ENCODE data around the gene ZNF263.
A peak's percentile ranks its signal among the peaks of the same experiment; 100 is the strongest.
"Not testable (repeated sequence)": the region's sequence is repeated elsewhere in the genome, so short reads cannot be mapped to it uniquely, and the experiment has no call there.

ZNF263 gene

GRCh38 chr16:3268294-3268693 lies 15.0 kb upstream of the ZNF263 start:
- no peak for DNase-seq (ENCODE audit: low read depth)

DNA sequence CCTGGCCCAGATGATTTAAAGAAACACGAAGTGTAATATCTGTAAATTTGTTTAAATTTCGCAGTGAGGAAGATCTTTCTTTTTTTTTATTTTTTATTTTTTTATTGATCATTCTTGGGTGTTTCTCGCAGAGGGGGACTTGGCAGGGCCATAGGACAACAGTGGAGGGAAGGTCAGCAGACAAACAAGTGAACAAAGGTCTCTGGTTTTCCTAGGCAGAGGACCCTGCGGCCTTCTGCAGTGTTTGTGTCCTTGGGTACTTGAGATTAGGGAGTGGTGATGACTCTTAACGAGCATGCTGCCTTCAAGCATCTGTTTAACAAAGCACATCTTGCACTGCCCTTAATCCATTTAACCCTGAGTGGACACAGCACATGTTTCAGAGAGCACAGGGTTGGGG lies 12.6 kb upstream of the ZNF263 start:
- not testable (repeated sequence) for DNase-seq (ENCODE audit: low read depth)

DNA sequence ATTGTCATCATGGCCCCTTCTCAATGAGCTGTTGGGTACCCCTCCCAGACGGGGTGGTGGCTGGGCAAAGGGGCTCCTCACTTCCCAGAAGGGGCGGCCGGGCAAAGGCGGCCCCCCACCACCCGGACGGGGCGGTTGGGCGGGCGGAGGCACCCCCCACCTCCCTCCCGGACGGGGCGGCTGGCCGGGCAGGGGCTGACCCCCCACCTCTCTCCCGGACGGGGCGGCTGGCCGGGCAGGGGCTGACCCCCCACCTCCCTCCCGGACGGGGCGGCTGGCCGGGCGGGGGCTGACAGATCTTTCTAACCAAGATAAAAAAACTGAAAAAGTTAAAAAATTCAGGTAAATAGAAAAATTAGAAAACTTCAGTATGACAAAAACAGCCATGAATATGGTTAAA lies 12.0 kb upstream of the ZNF263 start:
- not testable (repeated sequence) for DNase-seq (ENCODE audit: low read depth)

GRCh38 chr16:3274490-3274889 lies 8.8 kb upstream of the ZNF263 start:
- DNase-seq (ENCODE audit: low read depth), result no peak

- no peak for DNase-seq (ENCODE audit: low read depth)
Measured at GRCh38 chr16:3274947-3275346, 8.3 kb upstream of the ZNF263 start.

- DNase-seq (ENCODE audit: low read depth), result no peak
Measured at GRCh38 chr16:3276679-3277078, 6.6 kb upstream of the ZNF263 start.

DNA sequence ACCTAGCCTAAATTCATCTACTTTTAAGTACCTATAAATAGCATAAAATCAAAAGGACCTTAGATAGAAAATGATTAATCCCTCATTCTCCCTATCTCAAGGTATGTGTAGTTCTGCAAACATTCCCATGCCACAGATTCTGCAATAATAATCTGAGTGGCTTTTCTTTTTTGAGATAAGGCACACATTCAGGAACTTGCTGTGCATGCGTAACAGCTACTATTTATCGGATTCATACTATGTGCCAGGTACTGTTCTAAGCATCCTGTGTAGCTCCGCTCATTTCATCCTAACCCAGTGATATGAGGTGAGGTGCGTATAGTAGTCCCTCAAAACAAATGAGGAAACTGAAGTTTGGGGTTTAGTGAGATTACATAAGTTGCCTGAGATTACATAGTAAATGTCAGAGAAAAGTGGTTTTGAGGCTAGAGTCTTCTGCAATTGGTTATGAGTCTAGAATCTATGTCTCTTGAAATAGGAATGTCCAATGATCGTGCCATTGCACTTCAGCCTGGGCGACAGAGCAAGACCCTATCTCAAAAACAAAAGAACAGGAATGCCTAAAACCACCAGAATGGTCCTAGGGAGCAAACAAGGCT lies 2.0 kb upstream of the ZNF263 start:
- no peak for DNase-seq (ENCODE audit: low read depth)

DNA sequence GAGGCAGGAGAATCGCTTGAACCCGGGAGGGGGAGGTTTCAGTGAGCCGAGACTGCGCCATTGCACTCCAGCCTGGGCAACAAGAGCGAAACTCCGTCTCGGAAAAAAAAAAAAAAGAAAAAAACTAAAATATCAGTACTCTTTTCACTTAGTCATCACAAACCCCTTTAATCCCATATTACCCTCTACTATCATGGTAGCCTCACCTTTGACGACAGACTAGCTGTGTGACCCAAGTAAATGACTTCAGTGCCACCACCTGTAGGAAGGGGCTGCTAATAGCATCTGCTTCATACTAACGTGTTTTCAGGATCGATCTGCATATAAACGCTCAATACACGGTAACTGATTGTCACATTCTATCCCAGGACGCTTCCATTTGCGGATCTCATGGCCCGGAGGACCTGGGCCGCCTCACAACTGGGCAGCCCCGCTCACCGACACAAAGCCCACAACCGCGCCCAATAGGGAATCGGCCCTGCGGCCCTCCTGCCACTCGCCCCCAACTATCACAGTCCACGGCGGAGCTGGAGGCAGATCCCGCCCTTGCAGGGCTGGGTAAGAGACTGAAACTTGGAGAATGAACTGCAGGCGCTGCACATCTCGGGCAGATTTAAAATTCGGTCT lies 1.1 kb upstream of the ZNF263 start:
- DNase-seq (ENCODE audit: low read depth), result no peak

DNA sequence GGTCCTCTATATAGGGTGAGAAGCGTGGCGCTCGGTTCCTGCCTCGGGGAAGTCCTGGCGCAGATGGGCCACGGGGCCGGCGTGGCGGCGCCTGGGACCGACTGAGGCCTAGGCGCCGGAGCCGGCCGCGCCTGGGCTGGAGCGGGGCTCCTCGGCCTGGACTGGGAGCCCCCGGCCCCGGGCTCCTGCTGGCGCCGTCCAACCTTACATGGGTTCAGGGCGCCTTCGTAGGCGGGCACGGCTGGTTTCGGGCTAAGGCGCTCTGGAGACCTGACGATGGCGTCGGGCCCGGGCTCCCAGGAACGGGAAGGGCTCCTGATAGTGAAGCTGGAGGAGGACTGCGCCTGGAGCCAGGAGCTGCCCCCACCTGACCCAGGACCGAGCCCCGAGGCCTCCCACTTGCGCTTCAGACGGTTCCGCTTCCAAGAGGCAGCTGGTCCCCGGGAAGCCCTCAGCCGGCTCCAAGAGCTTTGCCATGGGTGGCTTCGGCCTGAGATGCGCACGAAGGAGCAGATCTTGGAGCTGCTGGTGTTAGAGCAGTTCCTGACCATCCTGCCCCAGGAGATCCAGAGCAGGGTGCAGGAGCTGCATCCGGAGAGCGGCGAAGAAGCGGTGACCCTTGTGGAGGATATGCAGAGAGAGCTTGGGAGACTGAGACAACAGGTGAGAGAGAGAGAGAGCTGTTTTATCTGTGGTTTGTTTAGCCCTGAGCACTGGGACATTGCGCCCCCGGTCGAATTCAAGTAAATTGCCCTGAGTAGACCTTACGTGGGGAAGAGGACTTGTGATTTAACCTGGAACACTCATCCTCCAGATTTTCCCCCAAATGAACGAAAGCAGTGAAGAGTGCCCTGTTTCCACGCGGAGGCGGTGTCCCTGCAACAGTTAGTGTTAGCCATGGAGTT lies 504 bp downstream of the ZNF263 start:
- DNase-seq (ENCODE audit: low read depth), result no peak

DNA sequence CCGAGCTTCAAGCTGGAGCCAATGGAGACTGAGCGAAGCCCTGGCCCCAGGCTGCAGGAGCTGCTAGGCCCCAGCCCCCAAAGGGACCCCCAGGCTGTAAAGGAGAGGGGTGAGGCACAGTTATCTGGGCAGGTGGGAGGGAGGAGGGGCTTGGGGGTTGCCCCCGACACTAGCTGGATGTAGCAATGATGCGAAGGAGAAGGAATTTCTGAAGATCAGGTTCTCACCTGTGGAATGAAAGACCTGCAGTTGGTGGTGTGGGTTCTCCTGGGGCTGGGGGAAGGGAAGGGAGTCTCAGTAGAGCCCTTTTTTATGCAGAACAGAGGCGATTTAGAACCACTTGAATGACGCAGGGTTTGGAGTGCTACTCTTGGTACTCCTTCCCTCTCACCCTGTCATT lies 1.8 kb downstream of the ZNF263 start:
- no peak for DNase-seq (ENCODE audit: low read depth)

- no peak for DNase-seq (ENCODE audit: low read depth)
Measured at GRCh38 chr16:3289998-3290673, 6.8 kb downstream of the ZNF263 start.

DNA sequence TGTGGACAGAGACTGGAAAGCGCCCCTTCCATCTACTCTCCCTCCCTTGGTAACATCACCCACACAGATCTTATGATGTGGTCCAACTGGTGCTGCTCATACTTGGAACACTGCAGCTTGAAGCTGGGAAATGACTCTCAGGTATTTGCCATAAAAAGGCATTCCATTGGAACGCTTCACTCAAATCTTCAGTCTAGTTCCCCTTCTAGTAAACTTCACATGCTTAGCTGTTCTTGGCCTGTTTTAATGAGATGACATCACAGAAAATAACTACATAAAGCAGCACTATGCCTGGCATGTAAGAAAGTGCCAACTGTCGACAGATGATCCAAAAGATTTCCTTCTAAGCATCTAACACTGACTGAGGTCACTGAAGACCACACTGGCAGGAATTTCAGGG lies 9.3 kb downstream of the ZNF263 start:
- no peak for DNase-seq (ENCODE audit: low read depth)

- DNase-seq (ENCODE audit: low read depth), result no peak
Measured at GRCh38 chr16:3295209-3295608, 11.9 kb downstream of the ZNF263 start.

GRCh38 chr16:3295783-3296182 lies 12.5 kb downstream of the ZNF263 start:
- DNase-seq (ENCODE audit: low read depth), result no peak

DNA sequence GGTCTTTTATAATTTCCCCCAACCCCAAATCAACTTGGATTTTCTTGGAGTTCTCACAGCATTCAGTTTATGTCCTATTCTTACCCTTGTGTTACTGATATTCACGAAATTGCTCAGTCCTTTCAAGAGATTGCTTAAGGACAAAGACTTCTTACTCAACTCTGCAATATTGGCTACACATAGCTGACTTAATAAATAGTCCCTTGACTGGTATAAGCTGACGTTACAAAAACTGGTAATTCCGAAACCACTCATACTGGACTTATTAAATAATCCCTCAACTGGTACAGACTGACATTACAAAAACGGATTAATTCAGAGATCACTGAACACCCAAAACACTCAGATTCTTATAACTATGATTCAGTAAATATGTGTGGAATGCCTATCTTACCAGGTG lies 21.1 kb downstream of the ZNF263 start:
- DNase-seq (ENCODE audit: low read depth), result no peak

GRCh38 chr16:3305109-3306068 lies 22.1 kb downstream of the ZNF263 start, which contains the start of the genes TIGD7 and ZNF75A:
TSS of gene TIGD7 (minus strand) at chr16:3305430. CDS start at chr16:3300614, 4,816 bp downstream.
TSS of gene ZNF75A (plus strand) at chr16:3305497. CDS start at chr16:3308429, 2,932 bp downstream.
- DNase-seq (ENCODE audit: low read depth), result peak; percentile 79

- no peak for DNase-seq (ENCODE audit: low read depth)
Measured at GRCh38 chr16:3306078-3306477, 22.8 kb downstream of the ZNF263 start.

DNA sequence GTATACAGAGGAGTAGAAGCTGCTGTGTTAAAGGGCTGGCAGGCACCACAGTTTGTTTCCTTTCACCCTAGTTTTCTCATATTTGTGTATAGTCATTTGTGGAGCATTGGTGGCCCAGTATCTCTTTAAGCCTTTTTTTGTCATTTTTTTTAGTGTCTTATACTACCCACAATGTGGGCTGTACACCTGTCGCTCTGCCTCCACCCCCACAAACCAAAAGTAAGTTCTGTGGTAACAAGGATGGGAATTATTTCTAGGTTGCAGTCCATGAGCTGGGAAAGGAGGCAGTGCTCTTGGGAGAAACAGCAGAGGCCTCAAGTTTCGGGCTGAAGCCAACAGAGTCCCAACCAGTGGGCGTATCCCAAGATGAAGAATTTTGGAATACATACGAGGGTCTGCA lies 28.2 kb downstream of the ZNF263 start:
- no peak for DNase-seq (ENCODE audit: low read depth)

DNA sequence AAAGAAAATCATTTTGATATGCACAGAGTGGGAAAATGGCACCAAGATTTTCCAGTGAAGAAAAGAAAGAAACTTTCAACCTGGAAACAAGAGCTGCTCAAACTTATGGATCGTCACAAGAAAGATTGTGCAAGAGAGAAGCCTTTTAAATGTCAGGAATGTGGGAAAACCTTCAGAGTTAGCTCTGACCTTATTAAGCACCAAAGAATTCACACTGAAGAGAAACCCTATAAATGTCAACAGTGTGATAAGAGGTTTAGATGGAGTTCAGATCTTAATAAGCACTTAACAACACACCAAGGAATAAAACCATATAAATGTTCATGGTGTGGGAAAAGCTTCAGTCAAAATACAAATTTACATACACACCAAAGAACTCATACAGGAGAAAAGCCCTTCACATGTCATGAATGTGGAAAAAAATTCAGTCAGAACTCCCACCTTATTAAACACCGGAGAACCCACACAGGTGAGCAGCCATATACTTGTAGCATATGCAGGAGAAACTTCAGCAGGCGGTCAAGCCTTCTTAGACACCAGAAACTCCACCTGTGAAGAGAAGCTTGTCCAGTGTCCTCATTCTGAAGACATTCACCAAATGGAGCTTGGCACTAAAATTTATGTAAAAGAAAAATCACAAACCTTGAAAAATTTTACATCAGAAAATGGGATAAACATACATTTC lies 34.2 kb downstream of the ZNF263 start:
- no peak for DNase-seq (ENCODE audit: low read depth)

DNA sequence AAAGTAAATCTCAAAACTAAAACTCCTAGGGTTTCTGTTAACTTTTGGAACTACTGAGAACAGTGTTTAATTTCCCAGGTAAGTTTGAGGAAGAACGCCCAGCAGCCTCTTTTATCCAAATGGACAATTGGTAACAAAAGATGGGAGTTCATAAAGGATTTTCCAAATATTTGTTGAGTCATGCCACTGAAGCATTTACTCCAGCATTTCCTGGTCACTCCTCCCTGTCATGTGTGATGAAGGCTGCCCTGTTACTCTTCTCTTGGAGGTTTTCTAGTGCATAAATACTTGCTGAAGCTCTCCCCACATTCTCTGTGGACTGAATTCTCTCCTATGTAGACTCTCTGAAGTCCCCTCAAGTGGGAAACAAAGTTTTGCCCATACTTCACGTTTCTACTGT lies 38.5 kb downstream of the ZNF263 start:
- DNase-seq (ENCODE audit: low read depth), result no peak

DNA sequence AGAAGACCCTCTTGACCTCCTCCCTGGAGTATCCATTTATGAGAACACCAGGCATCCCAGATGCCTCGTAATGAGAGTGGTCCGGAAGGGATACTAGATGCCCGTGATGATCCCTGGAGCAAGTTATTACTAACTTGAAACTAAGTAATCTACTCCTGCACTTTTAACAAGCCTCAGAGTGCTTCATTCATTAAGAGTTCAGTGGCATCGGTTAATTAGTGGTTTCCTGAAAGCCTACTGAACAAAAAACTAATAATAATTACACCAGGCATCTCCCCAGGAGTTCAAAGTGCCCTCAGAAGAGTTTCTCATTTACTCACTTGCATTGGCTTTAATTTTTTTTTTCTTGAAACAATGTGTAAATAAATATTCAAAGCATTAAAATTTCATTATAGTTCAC lies 44.2 kb downstream of the ZNF263 start:
- DNase-seq (ENCODE audit: low read depth), result no peak

Data from activated T-cell treated with anti-CD3 and anti-CD28 coated beads for 48 hours (primary cell).